Cardiac fibroblast (primary cell): ENCODE results near the gene GSE1.

Source experiments
- DNase-seq, 2 donors: peaks; one replicate each; pipeline versions ENCODE4 v3.0.0 to v3.0.0-alpha.2; 2010; ENCODE audit warnings: low read depth in 2 of 2
- H3K4me3 ChIP-seq, 2 donors: replicated peaks in 1 of 2; 1 replicate in 1 of 2; 2 replicates in 1 of 2; pipeline ENCODE4 v1.5.1; 2011; ENCODE audit warnings: low read depth in 2 of 2, low read length in 2 of 2, mild to moderate bottlenecking in 2 of 2, moderate library complexity in 1 of 2
- CTCF ChIP-seq: IDR thresholded peaks from one replicate; pipeline ENCODE4 v1.5.1; 2011; ENCODE audit warnings: low read depth, mild to moderate bottlenecking, low read length, inconsistent platforms

GSE1 gene

GRCh38 chr16:85648070-85648714 is 35.1 kb downstream of the GSE1 start:
- no peak for TF ChIP-seq CTCF
- DNase-seq, result no peak
- no peak overlapping the region for H3K4me3 ChIP-seq

- no peak for DNase-seq
- H3K4me3 ChIP-seq, result no peak overlapping the region
- TF ChIP-seq CTCF, result no peak
Observed at GRCh38 chr16:85648805-85649204, 35.7 kb downstream of the GSE1 start.

GRCh38 chr16:85649411-85650134 is 36.5 kb downstream of the GSE1 start:
- no peak for DNase-seq
- no peak for TF ChIP-seq CTCF
- H3K4me3 ChIP-seq, result no peak overlapping the region

- no peak overlapping the region for H3K4me3 ChIP-seq
- no peak for DNase-seq
- TF ChIP-seq CTCF, result no peak
Observed at GRCh38 chr16:85650135-85650843, 37.2 kb downstream of the GSE1 start.

GRCh38 chr16:85650844-85651628 is 37.9 kb downstream of the GSE1 start:
- no peak overlapping the region for H3K4me3 ChIP-seq

More at GRCh38 chr16:85650844-85651628, 37.9 kb downstream of the GSE1 start:
- DNase-seq, result no peak
- no peak for TF ChIP-seq CTCF
